ENCODE data around the gene HLA-F.

Gene HLA-F

GRCh38 chr6:29705389-29706231 lies 17.6 kb upstream of the HLA-F start:
- TF ChIP-seq, protein P1, sequence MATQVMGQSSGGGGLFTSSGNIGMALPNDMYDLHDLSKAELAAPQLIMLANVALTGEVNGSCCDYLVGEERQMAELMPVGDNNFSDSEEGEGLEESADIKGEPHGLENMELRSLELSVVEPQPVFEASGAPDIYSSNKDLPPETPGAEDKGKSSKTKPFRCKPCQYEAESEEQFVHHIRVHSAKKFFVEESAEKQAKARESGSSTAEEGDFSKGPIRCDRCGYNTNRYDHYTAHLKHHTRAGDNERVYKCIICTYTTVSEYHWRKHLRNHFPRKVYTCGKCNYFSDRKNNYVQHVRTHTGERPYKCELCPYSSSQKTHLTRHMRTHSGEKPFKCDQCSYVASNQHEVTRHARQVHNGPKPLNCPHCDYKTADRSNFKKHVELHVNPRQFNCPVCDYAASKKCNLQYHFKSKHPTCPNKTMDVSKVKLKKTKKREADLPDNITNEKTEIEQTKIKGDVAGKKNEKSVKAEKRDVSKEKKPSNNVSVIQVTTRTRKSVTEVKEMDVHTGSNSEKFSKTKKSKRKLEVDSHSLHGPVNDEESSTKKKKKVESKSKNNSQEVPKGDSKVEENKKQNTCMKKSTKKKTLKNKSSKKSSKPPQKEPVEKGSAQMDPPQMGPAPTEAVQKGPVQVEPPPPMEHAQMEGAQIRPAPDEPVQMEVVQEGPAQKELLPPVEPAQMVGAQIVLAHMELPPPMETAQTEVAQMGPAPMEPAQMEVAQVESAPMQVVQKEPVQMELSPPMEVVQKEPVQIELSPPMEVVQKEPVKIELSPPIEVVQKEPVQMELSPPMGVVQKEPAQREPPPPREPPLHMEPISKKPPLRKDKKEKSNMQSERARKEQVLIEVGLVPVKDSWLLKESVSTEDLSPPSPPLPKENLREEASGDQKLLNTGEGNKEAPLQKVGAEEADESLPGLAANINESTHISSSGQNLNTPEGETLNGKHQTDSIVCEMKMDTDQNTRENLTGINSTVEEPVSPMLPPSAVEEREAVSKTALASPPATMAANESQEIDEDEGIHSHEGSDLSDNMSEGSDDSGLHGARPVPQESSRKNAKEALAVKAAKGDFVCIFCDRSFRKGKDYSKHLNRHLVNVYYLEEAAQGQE (IDR thresholded peaks at IDR 0.05; ENCODE audit: insufficient read depth in 1 of 2, low read depth in 2 of 2, low read length in 2 of 2): no peak
- no peak for TF ChIP-seq POLR2AphosphoS5 (IDR thresholded peaks at IDR 0.05; ENCODE audit: low read depth, low read length)
- TF ChIP-seq FOXP2 (optimal IDR thresholded peaks at IDR 0.05; ENCODE audit: borderline replicate concordance, extremely low read depth, extremely low read length, insufficient read depth): no peak
- TF ChIP-seq TAF1 (IDR thresholded peaks at IDR 0.05; ENCODE audit: borderline replicate concordance, insufficient read depth, low read length): no peak
- TF ChIP-seq SIN3A (IDR thresholded peaks at IDR 0.05; ENCODE audit: borderline replicate concordance, insufficient read depth, low read length): no peak

GRCh38 chr6:29708432-29709179 lies 14.6 kb upstream of the HLA-F start:
- TF ChIP-seq POLR2AphosphoS5 (IDR thresholded peaks at IDR 0.05; ENCODE audit: low read depth, low read length): no peak
- no peak for TF ChIP-seq FOXP2 (optimal IDR thresholded peaks at IDR 0.05; ENCODE audit: borderline replicate concordance, extremely low read depth, extremely low read length, insufficient read depth)
- TF ChIP-seq SIN3A (IDR thresholded peaks at IDR 0.05; ENCODE audit: borderline replicate concordance, insufficient read depth, low read length): no peak
- no peak for TF ChIP-seq TAF1 (IDR thresholded peaks at IDR 0.05; ENCODE audit: borderline replicate concordance, insufficient read depth, low read length)
- TF ChIP-seq, protein P1 (IDR thresholded peaks at IDR 0.05; ENCODE audit: insufficient read depth in 1 of 2, low read depth in 2 of 2, low read length in 2 of 2): no peak

DNA sequence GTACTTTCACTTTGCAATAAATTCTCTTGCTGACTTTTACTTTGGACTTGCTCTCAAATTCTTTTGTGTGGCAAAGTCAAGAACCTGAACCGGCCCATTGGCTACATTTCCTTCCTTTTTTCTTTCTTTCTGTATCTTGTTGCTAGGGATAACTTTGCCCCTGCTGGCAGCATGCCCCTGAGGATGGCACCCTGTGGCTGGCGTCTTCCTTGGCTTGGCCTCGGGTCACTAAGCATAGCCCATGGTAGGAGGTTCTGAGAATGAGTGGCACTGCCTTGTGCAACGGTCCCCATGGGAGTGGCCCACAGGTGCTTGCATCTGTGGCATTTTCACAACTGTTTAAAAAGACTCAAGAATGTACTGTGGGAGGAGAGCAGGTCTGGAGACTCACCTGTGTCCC lies 14.0 kb upstream of the HLA-F start:
- no peak for TF ChIP-seq POLR2AphosphoS5 (IDR thresholded peaks at IDR 0.05; ENCODE audit: low read depth, low read length)
- no peak for TF ChIP-seq FOXP2 (optimal IDR thresholded peaks at IDR 0.05; ENCODE audit: borderline replicate concordance, extremely low read depth, extremely low read length, insufficient read depth)
- TF ChIP-seq, protein P1 (IDR thresholded peaks at IDR 0.05; ENCODE audit: insufficient read depth in 1 of 2, low read depth in 2 of 2, low read length in 2 of 2): no peak
- no peak for TF ChIP-seq SIN3A (IDR thresholded peaks at IDR 0.05; ENCODE audit: borderline replicate concordance, insufficient read depth, low read length)
- TF ChIP-seq TAF1 (IDR thresholded peaks at IDR 0.05; ENCODE audit: borderline replicate concordance, insufficient read depth, low read length): no peak

DNA sequence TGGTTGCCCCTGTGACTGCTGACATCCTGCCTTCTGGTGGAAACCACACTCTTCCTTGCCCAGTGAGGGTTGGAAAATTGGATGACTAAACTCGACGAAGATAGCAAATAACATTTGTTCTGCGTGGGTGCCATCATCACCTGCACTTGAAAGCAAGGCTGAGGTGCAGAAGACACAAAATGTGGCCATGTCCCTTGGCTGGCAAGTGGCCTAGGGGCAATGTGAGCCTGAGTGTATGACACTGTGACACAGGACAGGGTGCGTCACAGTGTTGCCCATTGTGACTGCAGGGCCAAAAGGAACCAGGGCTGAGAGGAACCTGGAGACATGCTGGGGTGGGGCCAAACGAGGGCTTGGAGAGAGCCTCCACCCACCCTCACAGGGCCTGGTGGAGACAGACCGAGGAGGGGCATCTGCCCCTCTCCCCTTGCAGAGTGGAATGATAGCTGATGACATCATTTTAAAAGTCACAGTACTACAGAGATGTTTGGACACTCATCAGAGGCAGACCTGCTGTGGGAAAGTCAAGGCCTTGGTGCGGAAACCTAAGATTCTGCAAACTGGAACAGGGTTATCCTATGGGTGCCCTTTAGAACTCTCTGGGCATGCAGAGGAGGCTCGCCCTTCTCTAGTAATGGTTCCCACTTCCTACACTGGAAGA lies 12.8 kb upstream of the HLA-F start:
- TF ChIP-seq FOXP2 (optimal IDR thresholded peaks at IDR 0.05; ENCODE audit: borderline replicate concordance, extremely low read depth, extremely low read length, insufficient read depth): no peak
- TF ChIP-seq, protein P1 (IDR thresholded peaks at IDR 0.05; ENCODE audit: insufficient read depth in 1 of 2, low read depth in 2 of 2, low read length in 2 of 2): no peak
- no peak for TF ChIP-seq TAF1 (IDR thresholded peaks at IDR 0.05; ENCODE audit: borderline replicate concordance, insufficient read depth, low read length)
- TF ChIP-seq POLR2AphosphoS5 (IDR thresholded peaks at IDR 0.05; ENCODE audit: low read depth, low read length): no peak
- no peak for TF ChIP-seq SIN3A (IDR thresholded peaks at IDR 0.05; ENCODE audit: borderline replicate concordance, insufficient read depth, low read length)
